Measurements from ENCODE around the gene RAMP3.

The RAMP3 gene

GRCh38 chr7:45223728-45224630, 66.4 kb downstream of the RAMP3 start:
- DNase-seq = no peak

GRCh38 chr7:45224832-45225231, 67.2 kb downstream of the RAMP3 start:
- no peak for DNase-seq

GRCh38 chr7:45225311-45225947, 67.8 kb downstream of the RAMP3 start:
- DNase-seq = no peak

GRCh38 chr7:45225948-45226335, 68.4 kb downstream of the RAMP3 start:
- no peak for DNase-seq

GRCh38 chr7:45229156-45229920, 71.7 kb downstream of the RAMP3 start:
- DNase-seq = no peak

GRCh38 chr7:45230083-45230482, 72.5 kb downstream of the RAMP3 start:
- no peak for DNase-seq

- DNase-seq = no peak
These were observed 73.1 kb downstream of the RAMP3 start for GRCh38 chr7:45230611-45231165.

GRCh38 chr7:45233249-45233775, 75.7 kb downstream of the RAMP3 start:
- no peak for DNase-seq

All from right hindlimb (tissue), 1 donor.